KBM-7 (cell line): ENCODE measurements around the gene LRBA.

Experiments used
- DNase-seq: peaks from one replicate; pipeline ENCODE4 v3.0.0-alpha.2; 2015
- in situ Hi-C: fragments of 300-500 bp; cut with MboI; formaldehyde crosslinking; loops from 2 replicates; pipeline ENCODE4 v1.14.3; 2020; ENCODE audit warnings: low sequenced_read_pairs, low pct_unique_long_range_greater_than_20kb, mixed read lengths

The LRBA gene

GRCh38 chr4:150384249-150384648 lies 630.8 kb downstream of the LRBA start:
- in situ Hi-C loops, result no loop called here
- no peak for DNase-seq

GRCh38 chr4:150382028-150382427 lies 633.1 kb downstream of the LRBA start:
- no peak for DNase-seq
- in situ Hi-C loops, result no loop called here

- DNase-seq, result no peak
- in situ Hi-C loops, result no loop called here
Observed at GRCh38 chr4:150381609-150382008, 633.5 kb downstream of the LRBA start.

GRCh38 chr4:150381036-150381435 lies 634.0 kb downstream of the LRBA start:
- DNase-seq, result no peak
- in situ Hi-C loops, result no loop called here

- DNase-seq, result no peak
- in situ Hi-C loops, result no loop called here
Observed at GRCh38 chr4:150379454-150379853, 635.6 kb downstream of the LRBA start.

GRCh38 chr4:150375025-150375424 lies 640.1 kb downstream of the LRBA start:
- in situ Hi-C loops, result no loop called here
- no peak for DNase-seq

GRCh38 chr4:150371869-150372268 lies 643.2 kb downstream of the LRBA start:
- in situ Hi-C loops, result no loop called here
- no peak for DNase-seq

- in situ Hi-C loops, result no loop called here
- DNase-seq, result no peak
Observed at GRCh38 chr4:150369434-150370380, 645.4 kb downstream of the LRBA start.

GRCh38 chr4:150368667-150369066 lies 646.4 kb downstream of the LRBA start:
- DNase-seq, result no peak
- in situ Hi-C loops, result no loop called here

GRCh38 chr4:150367326-150367725 lies 647.8 kb downstream of the LRBA start:
- DNase-seq, result no peak
- in situ Hi-C loops, result no loop called here

GRCh38 chr4:150366487-150366999 lies 648.5 kb downstream of the LRBA start:
- no peak for DNase-seq
- in situ Hi-C loops, result no loop called here

GRCh38 chr4:150363721-150364688 lies 651.1 kb downstream of the LRBA start:
- no peak for DNase-seq
- in situ Hi-C loops, result no loop called here

- DNase-seq, result no peak
- in situ Hi-C loops, result no loop called here
Observed at GRCh38 chr4:150358691-150359090, 656.4 kb downstream of the LRBA start.

- in situ Hi-C loops, result no loop called here
- no peak for DNase-seq
Observed at GRCh38 chr4:150357829-150358228, 657.3 kb downstream of the LRBA start.

GRCh38 chr4:150355858-150356455 lies 659.1 kb downstream of the LRBA start:
- in situ Hi-C loops, result no loop called here
- DNase-seq, result no peak

GRCh38 chr4:150355418-150355817 lies 659.7 kb downstream of the LRBA start:
- in situ Hi-C loops, result no loop called here
- DNase-seq, result no peak

GRCh38 chr4:150354214-150354796 lies 660.8 kb downstream of the LRBA start:
- in situ Hi-C loops, result no loop called here
- DNase-seq, result no peak

GRCh38 chr4:150348079-150348478 lies 667.0 kb downstream of the LRBA start:
- in situ Hi-C loops, result no loop called here
- no peak for DNase-seq

GRCh38 chr4:150345207-150345744 lies 669.8 kb downstream of the LRBA start:
- DNase-seq, result no peak

More at GRCh38 chr4:150345207-150345744, 669.8 kb downstream of the LRBA start:
- in situ Hi-C loops, result no loop called here
